Stimulated activated CD8-positive, alpha-beta memory T cell treated with anti-CD3 and anti-CD28 coated beads, Interleukin-4, amount 100 ng/mL, for 24 hours (primary cell): ENCODE data around the gene DPP6.

Experiments
- DNase-seq: peaks from one replicate; pipeline ENCODE4 v3.0.0-alpha.2; 2020; ENCODE audit warnings: low read depth

The DPP6 gene

DNA sequence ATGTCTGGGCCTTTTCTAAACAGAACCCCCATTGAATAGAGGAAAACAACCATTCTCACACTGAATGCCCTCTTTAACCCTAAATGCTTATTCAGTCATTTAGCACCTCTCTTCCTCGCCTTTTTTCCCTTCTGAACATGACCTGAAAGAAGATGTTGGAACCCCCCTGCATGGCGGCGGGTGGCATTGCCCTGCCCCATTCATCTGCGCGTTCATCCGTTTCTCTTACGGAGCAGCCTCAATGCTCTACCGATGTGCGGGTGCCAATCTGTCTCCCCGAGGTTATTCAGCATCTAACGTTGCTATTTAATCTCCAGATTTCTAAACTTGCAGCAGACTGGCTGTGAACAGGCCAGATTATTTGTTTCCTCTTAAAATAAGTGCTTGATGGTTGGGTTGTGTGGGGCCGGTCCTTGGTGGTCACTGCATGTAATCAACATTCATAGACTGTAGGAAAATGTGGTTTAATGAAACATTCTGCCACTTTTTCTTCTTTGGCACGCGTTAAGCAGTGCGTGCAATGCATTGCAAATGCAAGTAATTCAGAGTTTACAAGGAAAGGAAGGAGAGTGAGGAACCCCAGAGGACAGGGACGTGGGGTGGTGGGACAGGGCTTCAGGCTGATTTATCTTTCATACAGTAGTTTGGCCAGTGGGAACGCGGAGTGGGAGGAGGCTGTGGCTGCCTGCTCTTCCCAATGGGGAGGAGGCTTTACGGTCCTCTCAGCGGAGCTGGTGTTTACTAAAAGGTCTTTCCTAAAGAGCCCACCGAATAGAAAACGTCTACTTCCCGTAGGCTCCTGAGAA is 286.7 kb downstream of the DPP6 start:
- DNase-seq, result no peak

DNA sequence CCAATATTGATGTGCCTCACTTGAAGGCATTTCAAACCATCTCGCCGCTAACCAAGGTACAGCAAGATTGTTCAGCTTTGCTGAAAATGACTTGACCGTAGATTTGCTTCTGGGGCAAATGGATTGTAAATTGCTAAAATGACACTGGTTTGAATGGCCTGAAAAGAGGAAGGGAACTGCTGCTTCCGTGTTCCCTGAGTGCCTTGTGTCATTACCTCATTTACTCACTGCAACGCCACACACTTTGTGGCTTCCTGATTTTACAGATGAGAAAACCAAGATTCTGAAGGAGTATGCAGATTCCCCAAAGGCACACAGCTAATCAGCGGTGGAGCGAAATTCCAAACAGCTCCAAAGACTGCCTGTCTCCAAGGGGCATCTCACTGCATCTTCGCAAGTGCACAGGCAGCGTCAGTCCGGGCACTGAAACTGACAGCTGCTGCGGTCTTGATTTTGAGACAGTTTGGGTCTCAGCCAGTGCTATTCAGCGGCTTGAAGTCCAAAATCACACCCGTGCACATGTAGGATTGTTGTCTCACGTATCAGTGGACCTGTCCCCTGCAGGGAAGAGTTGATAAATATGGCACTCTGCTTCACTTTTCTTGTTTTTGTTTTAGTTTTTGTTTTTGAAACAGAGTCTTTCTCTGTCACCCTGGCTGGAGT is 290.9 kb downstream of the DPP6 start:
- DNase-seq, result no peak

DNA sequence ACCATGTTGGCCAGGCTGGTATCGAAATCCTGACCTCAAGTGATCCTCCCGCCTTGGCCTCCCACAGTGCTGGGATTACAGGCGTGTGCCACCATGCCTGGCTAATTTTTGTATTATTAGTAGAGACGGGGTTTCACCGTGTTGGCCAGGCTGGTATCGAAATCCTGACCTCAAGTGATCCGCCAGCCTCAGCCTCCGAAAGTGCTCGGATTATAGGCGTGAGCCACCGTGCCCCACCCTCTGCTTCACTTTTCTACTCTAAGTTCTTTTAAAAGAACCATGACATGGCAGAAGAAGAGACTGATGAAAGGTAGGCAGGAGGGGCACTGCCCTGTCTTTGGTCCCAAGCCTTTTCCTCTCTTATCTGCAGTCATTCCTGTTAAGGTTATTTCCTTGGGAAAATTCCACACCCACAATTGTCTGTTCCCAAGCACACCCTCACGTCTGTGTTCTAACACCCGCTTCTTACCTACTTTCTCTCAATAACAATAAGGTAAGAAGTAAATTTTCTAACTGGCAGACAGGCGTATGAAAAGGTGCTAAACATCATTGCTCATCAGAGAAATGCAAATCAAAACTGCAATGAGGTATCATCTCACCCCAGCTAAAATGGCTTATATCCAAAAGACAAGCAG is 291.7 kb downstream of the DPP6 start:
- no peak for DNase-seq

DNA sequence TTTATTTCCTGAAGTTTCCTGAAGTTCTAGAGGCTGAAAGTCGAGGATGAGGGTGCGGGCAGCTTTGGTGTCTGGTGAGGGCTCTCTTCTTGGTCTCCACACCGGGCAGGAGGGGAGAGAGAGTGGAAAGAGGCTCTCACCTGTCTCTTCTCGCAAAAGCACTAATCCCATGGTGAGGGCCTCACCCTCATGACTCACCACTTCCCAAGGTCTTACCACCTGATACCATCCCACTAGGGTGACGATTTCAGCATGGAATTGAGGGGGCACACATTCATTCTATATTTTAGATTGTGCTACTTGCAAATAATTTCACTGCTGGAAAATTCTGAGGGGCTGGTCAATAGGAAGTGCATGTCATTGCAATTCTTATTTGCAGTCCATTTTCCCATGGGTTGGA is 292.9 kb downstream of the DPP6 start:
- DNase-seq, result no peak

DNA sequence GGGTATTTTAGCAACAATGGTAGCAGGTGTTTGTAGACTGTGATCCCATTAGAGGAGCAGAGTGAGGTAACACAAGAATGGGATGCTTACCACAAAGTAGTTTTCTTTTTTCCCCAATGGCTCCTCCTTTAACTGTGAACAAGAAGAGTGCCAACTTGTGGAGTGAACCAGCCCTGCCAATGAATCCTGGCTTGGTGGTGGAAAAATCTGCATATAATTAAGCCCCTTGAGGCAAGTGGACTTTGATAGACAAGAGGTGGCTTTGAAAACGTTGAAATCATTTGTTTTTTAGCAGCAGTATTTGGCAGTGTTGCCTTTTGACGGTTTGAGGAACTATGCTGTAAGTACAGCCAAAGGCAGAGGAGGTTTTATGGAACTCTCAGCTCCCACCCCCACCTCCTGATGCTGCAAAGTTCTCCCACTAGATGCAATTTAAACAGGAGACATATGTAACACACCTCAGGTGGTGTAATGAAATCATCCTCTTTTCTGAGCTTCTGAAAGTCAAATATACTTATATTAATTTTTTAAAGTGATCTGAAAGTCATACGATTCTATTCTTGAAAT is 295.6 kb downstream of the DPP6 start:
- no peak for DNase-seq

DNA sequence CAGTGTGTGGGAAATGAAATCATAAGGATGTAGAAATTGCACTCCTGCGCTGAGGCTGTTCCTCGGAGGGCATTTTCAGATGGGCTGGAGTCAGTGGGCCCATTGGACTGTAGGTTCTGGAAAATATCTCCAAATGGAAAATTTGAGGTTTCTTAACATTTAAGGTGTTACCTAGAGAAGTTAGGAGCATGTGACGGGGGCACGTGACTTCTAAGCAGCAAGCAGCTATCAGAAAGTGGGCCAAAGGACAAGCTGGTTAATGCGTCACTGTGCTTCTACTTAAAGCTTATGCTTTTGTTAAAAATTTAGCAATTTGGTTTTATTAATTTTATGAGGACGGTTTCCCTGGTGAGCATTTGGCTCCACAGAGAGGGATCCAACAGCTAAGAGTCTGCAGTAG is 298.7 kb downstream of the DPP6 start:
- no peak for DNase-seq

DNA sequence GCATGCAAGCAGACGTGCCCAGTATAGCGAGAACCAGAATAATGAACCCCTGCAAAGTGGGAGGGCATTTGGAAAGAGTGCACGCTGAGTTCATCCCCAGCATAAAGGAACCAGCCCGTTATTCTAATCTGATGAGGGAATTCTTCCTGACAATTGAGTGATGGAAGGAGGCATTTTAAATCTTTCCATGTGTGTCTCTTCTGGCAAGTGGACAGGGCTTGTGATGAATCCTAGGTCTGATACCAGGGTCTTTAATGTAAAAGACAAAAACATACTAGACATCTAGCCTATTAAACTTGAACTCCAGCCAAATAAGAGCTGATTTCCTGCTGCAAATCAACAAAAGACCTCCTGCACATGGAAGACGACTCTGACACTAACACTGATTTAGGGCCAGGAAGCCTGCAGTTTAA is 301.2 kb downstream of the DPP6 start:
- DNase-seq, result no peak

DNA sequence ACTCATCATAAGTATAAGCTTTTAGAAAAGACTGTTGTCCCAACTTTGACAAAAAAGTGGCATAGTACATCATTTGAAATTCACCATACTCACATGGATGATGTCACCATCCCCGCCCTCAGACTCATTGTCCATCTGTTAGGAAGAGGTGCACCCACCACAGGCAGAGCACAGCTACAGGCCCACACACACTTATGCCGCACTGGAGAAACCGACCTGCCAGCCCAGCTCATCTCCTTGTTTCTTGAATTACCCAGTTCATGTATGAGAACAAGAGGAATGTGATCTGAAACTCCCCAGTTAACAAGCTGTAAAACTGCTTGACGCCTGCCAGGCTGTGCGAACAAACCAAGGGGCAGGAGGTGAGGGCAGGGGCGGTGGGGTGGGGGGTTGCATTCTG is 312.0 kb downstream of the DPP6 start:
- no peak for DNase-seq

DNA sequence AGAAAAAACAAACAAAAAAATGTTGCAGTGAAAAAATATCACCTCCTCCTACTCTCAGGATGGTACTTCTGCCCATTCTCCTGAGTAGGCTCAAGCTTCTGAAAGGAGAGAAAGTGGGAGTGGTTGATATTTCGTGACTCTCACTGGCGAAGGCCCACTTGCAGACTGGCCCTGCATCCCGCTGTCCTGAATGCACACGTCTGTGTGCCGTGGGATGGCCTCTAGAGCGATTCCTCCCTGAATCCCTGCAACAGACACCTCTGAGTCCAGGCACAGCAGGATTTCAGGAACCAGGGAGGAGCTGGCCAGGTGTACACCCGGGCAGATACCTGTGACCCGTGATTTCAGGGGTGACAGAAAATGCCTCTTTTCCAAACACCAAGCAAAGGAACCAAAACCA is 319.2 kb downstream of the DPP6 start:
- DNase-seq, result no peak

DNA sequence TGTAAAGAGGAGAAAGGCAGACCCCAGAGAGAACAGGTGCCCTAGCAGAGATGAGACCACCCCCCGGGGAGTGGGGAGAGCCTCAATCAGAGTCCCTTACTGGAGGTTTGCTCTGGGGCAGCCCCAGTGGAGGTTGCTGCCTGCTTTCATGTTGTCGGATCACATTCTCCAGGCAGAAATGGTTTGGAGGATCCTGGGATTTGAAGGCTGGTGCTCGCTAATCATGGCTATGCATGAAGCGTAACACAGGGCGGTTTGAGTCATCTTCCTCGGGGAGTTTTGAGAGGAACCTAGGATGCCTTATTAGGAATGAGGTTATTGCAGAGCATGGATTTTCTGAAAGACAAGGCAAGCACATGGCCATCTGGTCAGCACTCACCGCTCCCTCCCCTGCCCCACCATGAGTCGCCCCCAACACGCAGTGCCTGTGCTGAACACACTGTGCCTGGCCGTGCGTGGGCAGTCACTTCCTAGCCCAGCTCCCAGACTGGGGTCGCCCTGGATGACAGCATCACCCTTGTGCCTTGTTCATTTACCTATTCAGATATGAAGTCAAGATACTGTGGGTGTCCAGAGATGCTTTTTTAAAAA is 319.9 kb downstream of the DPP6 start:
- no peak for DNase-seq

DNA sequence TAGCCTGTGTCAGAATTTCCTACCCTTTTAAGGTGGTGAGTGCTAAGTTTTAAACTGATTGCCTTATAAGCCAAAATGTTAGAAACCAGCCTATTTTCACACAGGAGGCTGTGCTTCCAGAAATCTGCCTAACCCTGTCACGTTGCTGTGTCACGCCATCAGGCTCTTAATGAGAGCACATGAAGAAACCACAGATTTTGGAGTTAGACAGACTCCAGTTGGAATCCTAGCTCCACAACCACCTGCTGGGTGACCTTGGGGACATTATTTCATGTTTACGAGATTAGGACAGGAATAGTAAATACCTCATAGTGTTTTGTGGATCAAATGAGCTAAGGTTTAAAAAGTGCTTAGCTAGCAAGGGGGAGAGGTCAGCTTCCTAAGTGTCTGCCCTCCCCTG is 321.8 kb downstream of the DPP6 start:
- DNase-seq, result no peak

DNA sequence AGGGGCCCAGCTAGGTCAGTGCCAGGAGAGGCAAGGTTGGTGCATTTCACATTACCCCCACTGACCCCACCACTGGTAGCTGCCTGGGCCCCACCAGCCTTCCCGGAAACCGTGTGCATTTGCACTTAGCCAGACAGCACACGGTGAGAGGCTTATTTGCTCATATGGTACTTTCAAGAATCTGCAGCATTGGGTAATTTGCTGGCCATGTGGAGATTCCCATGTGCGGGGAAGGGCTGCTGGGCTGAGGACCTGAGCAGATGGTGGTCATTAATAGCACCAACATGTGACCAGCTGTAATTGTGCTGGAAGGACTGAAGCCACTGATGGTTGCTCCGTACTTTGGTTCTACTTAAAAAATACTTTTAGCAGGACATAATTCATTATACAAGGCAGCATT is 323.8 kb downstream of the DPP6 start:
- DNase-seq, result no peak

DNA sequence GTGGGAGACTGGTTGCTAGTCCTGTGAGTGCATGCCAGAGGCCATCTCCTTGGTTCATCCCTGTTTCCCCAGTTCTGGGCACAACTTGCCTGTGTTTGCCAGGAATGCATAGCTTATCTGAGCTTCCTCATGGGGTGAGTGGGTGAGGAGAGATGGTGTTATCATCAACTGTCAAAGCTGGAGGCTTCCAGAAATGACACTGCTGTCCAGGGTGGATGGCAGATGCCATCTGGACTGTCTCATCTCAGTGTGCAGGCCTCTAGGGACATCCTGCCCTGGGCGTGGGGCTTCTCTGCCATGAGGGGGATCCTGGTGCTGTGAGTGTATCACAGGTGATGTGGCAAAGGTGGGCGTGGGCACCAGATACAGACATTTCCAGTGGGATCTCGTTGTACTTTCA is 328.6 kb downstream of the DPP6 start:
- DNase-seq, result no peak

DNA sequence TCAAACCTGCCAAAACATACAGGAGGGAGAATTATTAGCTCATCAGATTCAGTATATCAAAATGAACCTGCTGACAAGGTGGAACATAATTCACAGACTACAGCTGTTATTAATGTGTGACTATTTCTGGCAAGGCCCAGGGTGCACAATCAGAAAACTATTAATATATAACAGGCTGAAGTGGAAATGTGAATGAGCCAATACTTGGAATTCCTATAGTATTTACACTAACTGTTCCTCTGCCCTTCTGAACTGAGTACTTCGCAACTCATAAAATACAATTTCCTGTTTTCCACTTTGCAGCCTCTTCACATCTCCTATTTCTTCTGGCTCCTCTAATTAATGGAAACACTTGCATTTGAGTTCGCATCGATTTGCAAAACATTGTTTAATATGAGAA is 330.8 kb downstream of the DPP6 start:
- DNase-seq, result no peak

DNA sequence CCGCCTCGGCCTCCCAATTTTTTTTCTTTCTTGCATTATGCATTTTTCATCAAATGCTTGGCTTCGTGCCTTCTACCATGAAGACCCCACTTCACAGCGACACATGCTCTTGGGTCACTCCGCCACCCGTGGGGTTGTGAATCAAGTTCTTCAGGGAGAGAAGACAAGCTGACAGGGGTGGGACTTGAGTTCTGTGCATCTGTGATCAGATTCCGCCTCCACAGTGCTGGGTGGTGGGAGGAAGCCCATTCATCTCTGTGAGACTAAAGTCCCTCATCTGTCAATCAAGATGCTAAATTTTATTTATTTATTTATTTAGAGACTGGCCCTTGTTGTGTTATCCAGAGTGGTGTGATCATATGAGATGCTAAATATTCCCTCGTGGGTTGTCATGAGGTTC is 333.0 kb downstream of the DPP6 start:
- no peak for DNase-seq

DNA sequence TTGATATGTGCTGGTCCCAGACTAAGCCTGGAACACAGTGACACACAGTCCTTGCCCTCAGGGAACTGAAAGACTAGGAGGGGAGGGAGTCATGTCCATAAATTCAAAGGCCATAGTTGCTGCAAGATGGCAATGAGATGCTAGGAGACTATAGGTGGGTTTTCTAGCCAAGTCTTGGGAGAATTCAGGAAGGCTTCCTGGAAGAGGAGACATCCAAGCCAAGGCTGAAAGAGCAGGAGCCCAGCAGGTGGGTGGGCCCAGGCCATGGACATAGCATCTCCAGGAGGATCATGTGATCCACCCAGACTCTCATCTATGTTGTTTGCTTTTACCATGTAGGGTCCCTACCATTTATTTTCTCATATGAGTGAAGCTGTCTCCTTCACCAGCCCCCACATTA is 335.1 kb downstream of the DPP6 start:
- no peak for DNase-seq

DNA sequence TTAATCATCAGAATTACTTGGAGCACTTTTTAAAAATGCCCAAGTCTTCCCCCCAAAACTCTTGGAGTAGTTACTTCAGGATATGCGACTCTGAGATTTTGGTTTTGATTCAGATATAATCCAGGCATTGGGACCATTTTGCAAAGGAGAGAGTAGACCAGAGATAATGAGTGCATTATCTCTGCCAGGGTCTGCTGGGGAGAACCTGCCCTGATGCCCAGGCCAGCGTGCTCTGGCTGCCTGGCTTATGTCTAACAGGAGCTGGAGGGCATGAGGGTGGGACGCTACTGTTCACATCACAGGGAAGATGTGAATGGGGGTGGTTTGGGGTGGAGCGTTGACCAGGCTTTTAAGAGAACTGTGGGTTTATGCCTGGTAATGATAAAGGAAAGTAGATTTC is 336.2 kb downstream of the DPP6 start:
- no peak for DNase-seq

DNA sequence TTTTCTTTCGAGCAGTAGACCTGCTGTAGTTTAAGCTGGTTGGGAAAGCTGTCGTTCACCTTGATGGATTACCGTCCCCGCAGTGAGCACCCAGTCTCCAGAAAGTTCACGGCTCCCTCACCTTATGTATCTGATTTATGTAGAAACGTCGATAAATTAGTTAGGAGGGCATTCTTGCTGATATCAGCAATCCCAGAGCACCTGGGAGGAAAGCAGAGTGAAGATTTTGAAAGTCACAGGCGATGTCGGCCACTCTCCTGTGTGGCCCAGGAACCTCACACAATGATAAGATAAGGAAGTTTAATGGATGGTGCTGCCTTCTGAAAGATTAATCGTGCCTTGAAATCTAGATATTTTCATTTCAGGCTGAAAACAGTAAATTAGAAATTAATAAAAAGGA is 336.8 kb downstream of the DPP6 start:
- no peak for DNase-seq

DNA sequence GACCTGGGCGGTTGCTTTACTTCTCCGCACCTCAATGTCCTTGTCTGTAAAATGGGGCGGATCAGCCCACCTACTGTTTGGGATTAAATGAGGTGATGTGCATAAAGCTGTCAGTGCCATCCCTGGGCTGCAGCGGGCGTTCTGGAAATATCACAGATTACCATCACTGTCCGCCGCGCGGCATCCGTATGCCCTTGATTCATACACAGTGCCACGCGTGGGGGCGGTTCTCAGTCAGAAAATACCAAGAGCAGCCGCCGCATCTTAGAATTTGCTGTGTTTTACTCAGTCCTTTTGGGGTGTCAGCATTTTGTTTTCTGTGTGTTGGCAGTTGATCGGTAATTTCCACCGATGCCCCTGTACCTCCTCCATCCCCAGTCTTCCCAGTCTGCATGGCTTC is 338.8 kb downstream of the DPP6 start:
- no peak for DNase-seq

DNA sequence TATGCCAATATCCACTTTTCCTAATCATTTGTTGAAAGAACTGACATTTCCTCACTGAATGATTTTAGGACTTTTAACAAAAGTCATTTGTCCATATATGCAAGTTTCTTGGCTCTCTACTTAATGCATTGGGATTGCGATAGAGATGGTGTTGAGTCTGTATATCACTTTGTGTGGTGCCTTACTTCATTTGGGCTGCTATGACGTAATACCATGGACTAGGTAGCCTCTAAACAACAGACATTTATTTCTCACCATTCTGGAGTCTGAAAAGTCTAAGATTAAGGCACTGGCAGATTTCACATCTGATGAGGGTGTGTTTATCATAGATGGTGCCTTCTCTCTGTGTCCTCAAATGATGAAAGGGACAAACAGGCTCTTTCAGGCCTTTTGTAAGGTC is 342.6 kb downstream of the DPP6 start:
- DNase-seq, result no peak

DNA sequence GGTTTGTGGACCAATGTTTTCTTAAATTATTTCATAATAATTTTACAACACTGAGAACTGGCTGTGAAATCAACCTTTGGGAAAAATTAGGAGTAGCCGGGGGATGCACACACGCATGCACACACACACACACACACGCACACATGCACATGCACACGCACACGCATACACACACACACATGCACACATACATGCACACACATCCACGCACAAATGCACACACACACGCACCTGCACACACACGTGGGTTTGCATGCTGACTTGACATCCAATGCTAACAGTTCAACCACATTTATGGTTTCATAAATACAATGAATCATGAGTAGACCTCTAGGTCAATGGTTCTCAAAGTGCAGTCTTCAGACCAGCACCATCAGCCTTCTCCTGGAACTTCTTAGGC is 354.1 kb downstream of the DPP6 start:
- DNase-seq, result no peak

DNA sequence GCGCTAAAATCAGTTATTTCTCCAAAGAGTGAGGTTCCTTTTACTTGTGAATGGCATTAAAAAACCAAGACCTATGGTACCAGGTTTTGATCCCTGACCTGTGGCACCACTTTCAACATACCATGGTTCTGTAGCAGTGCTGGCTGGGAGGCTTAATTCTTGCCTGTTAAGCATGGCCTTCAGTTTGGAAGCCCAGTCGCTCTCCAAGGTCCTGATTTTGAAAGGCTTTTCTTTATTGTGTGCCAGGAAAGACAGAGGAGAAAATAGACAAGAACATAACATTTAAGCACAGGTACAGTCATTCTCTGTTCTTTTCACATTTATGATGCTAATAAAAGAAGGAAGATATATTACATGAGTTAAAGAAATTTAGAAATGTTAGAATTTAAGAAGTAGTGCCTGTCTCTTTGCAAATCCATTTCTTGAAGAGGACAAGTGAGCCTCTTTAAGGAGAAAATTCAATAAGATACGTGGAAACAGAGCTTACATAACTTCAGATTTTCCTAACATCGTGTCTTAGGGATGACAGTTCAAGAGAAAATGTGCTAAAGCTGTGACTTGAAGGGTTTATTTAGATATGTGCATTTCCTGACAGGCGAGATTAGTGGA is 357.6 kb downstream of the DPP6 start:
- DNase-seq, result no peak
